Measurements from ENCODE around the gene PDLIM5. TPM values are rescaled to one million over a fixed set of nuclear protein-coding genes. Genes with fewer than 3 reads are reported as not detected.

The PDLIM5 gene, protein sequence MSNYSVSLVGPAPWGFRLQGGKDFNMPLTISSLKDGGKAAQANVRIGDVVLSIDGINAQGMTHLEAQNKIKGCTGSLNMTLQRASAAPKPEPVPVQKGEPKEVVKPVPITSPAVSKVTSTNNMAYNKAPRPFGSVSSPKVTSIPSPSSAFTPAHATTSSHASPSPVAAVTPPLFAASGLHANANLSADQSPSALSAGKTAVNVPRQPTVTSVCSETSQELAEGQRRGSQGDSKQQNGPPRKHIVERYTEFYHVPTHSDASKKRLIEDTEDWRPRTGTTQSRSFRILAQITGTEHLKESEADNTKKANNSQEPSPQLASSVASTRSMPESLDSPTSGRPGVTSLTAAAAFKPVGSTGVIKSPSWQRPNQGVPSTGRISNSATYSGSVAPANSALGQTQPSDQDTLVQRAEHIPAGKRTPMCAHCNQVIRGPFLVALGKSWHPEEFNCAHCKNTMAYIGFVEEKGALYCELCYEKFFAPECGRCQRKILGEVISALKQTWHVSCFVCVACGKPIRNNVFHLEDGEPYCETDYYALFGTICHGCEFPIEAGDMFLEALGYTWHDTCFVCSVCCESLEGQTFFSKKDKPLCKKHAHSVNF
- 58.9 and 62.1 TPM in 2 replicates for total RNA-seq (2021; fragmentation: NEBNext Ultra II Directional; extraction: Animal tissue kit (Norgen Biotek cat#: 25700))
- 28.6 and 37.3 TPM in 2 replicates for polyA plus RNA-seq (2011; rRNA removed)
- polyA plus RNA-seq (2011; cell fraction: cytosol; rRNA removed): 35.2 TPM
- polyA plus RNA-seq (2011; cell fraction: nucleus; rRNA removed): 40.5 TPM
- 29.1 to 37.0 TPM (median 31.3 TPM) in 4 replicates for polyA plus RNA-seq (2012, experiment 1 of 2)
- polyA plus RNA-seq (2012, experiment 2 of 2): 6.7 TPM
- 27.9 TPM for polyA plus RNA-seq (2013, experiment 1 of 2)
- 27.3 TPM for polyA plus RNA-seq (2013, experiment 2 of 2)
- polyA minus RNA-seq (2011; rRNA and poly(A)+ RNA removed): 178 and 216 TPM in 2 replicates
- polyA minus RNA-seq (2011; cell fraction: cytosol; rRNA and poly(A)+ RNA removed): 35.4 TPM
- 155 TPM for polyA minus RNA-seq (2011; cell fraction: nucleus; rRNA and poly(A)+ RNA removed)
- long read RNA-seq, experiment 1, full-length matches to known transcripts: 7 of 37 reads
- long read RNA-seq, experiment 1, partial matches to known transcripts: 7 of 37 reads
- long read RNA-seq, experiment 1, other reads (novel, unspliced or antisense): 23 of 37 reads
- long read RNA-seq, experiment 2, full-length matches to known transcripts: 8 of 16 reads
- long read RNA-seq, experiment 2, partial matches to known transcripts: 3 of 16 reads
- long read RNA-seq, experiment 2, other reads (novel, unspliced or antisense): 5 of 16 reads

DNA sequence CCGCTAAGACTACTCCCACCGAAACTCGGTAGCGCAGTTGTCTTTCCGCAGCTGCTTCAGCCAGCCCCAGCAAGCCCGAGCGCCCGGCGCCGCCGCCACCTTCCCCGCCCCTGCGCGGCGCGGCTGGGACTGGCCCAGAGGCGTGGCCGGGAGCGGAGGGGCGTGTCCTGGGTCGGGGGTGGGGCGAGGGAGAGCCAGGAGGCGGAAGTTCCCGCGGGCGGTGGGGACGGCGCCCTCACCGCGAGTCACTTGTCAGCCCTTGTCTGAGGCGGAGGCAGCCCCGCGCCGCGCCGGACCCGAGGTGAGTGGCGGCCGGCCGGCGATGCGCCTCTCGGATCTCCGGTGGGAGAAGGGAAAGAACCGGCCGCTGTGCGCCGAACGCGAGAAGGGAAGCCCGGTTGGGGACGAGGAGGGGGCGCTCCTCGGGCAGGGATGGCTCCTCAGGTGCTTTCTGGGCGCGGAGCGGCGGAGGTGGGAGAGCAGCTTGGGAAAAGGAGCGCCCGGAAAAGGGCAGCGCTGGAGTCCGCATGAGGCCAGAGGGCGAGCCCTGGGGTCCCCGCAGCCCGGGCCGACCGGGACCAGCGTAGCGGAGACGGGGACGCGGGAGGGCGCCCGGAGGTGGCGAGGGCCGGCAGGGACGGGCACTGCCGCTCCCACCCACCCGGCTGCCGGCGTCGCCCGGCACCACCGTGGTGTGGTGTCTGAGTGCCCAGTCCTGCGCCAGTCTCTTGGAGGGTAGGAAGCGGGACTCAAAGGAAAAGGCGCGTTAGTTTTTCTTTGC lies at the start of gene PDLIM5:
Gene PDLIM5 (plus strand): TSS at position 248 of the 781 bp plus-strand sequence. CDS start 3,347 bp downstream, outside the sequence.
- no peaks in the 10 kb centered on the region for H4K20me1 ChIP-seq (replicated peaks in 1 of 2; ENCODE audit: control insufficient read depth in 1 of 2, insufficient read depth in 2 of 2, low read length in 2 of 2)
- CTCF ChIA-PET (ENCODE audit: partially characterized antibody): interaction anchor here (0.7 to 2.6 kb wide), 5 partner anchors 9 to 127 kb away, joined by 3 to 6 read pairs (median 3); no protein-coding TSS in a partner anchor
- TF ChIP-seq, protein P1, sequence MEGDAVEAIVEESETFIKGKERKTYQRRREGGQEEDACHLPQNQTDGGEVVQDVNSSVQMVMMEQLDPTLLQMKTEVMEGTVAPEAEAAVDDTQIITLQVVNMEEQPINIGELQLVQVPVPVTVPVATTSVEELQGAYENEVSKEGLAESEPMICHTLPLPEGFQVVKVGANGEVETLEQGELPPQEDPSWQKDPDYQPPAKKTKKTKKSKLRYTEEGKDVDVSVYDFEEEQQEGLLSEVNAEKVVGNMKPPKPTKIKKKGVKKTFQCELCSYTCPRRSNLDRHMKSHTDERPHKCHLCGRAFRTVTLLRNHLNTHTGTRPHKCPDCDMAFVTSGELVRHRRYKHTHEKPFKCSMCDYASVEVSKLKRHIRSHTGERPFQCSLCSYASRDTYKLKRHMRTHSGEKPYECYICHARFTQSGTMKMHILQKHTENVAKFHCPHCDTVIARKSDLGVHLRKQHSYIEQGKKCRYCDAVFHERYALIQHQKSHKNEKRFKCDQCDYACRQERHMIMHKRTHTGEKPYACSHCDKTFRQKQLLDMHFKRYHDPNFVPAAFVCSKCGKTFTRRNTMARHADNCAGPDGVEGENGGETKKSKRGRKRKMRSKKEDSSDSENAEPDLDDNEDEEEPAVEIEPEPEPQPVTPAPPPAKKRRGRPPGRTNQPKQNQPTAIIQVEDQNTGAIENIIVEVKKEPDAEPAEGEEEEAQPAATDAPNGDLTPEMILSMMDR (IDR thresholded peaks at IDR 0.05; ENCODE audit: control extremely low read depth in 1 of 3, insufficient read depth in 1 of 3, low read depth in 1 of 3, low read length in 3 of 3): no peak
- no peak for TF ChIP-seq SP4 (IDR thresholded peaks at IDR 0.05; ENCODE audit: low read length)

More for the DNA sequence above, at the start of gene PDLIM5:
- Histone ChIP-seq H3K79me2 (ENCODE audit: control insufficient read depth in 1 of 2, insufficient read depth in 2 of 2, low read length in 2 of 2) (peaks cover 0 to 36% of the 10 kb centered on the region in 2 experiments; a peak in 2 of 4 replicates), H4K91ac (replicated peaks; ENCODE audit: insufficient read length, low read length) (no peak within 1 kb of the TSS), H4K5ac (ENCODE audit: insufficient read length, low read depth, low read length) (peak within 1 kb of the TSS; percentile 58), H2BK120ac (replicated peaks; ENCODE audit: low read depth, low read length) (no peak within 1 kb of the TSS), H2BK20ac (ENCODE audit: low read length) (no peak within 1 kb of the TSS), H3K23ac (ENCODE audit: insufficient read length) (no peak within 1 kb of the TSS), H3K4me3 (ENCODE audit: extremely low read depth in 1 of 4, insufficient read depth in 2 of 4, low read depth in 3 of 4, low read length in 4 of 4) (peak within 1 kb of the TSS; percentile 56 to 91 (median 77)), H3K9ac (replicated peaks in 1 of 4; ENCODE audit: extremely low read depth in 1 of 4, low read depth in 3 of 4, low read length in 3 of 4) (peak within 1 kb of the TSS; percentile 42 to 72 (median 70)), H3K9me3 (ENCODE audit: insufficient read depth in 2 of 2, low read depth in 1 of 2, low read length in 1 of 2) (no peaks in the 10 kb centered on the region), H3K36me3 (ENCODE audit: control insufficient read depth in 2 of 4, insufficient read depth in 4 of 4, low read length in 3 of 4) (peaks cover 0 to 7% (median 0%) of the 10 kb centered on the region in 4 experiments; a peak in 2 of 8 replicates), H2AFZ (ENCODE audit: low read length) (peak within 1 kb of the TSS; percentile 85), H3K4me1 (replicated peaks in 1 of 4; ENCODE audit: control insufficient read depth in 3 of 4, insufficient read depth in 4 of 4, low read length in 3 of 4) (peaks cover 0 to 8% (median 4%) of the 10 kb centered on the region in 4 experiments; a peak in 6 of 7 replicates), H3K4ac (replicated peaks; ENCODE audit: insufficient read length, low read depth, low read length) (no peak within 1 kb of the TSS), H3K4me2 (ENCODE audit: insufficient read depth in 1 of 2, low read depth in 2 of 2, low read length in 2 of 2) (peak within 1 kb of the TSS; percentile 75 to 90), H3K79me1 (ENCODE audit: low read depth, low read length) (no peaks in the 10 kb centered on the region), H2BK15ac (ENCODE audit: low read length) (no peak within 1 kb of the TSS), H3K27me3 (replicated peaks in 1 of 4; ENCODE audit: control insufficient read depth in 3 of 4, extremely low read depth in 1 of 4, insufficient read depth in 3 of 4, low read length in 3 of 4) (peaks cover 0 to 3% (median 0%) of the 10 kb centered on the region in 4 experiments; a peak in 1 of 7 replicates), H4K8ac (ENCODE audit: extremely low read depth, insufficient read depth, low read length) (peak within 1 kb of the TSS; percentile 91), H3K56ac (replicated peaks; ENCODE audit: insufficient read length, low read depth, low read length) (no peak within 1 kb of the TSS), H2AK5ac (ENCODE audit: low read depth, low read length) (no peak within 1 kb of the TSS), H2BK5ac (ENCODE audit: low read depth, low read length) (0 out of 2 replicates have a peak within 1 kb of the TSS, but pooled peaks have one; percentile 50), H3K14ac (ENCODE audit: insufficient read length) (no peak within 1 kb of the TSS), H3K27ac (ENCODE audit: low read depth, low read length) (peak within 1 kb of the TSS; percentile 51), H3K18ac (ENCODE audit: extremely low read depth, low read length) (peak within 1 kb of the TSS; percentile 28; the same call in 1 of the 2 replicates), H2BK12ac (ENCODE audit: low read depth, low read length) (no peak within 1 kb of the TSS; the same call in 1 of the 2 replicates), H3K23me2 (ENCODE audit: low read depth, low read length) (peaks cover 8% of the 10 kb centered on the region)
- DNase-seq (ENCODE audit: low read depth in 1 of 2, low spot score in 2 of 2) (peak; percentile 75 to 91), FAIRE-seq (no peak)
- POLR2A ChIA-PET (ENCODE audit: partially characterized antibody): interaction anchor here (0.7 to 3.6 kb wide), 13 partner anchors 8 to 131 kb away, joined by 3 to 11 read pairs (median 4); no protein-coding TSS in a partner anchor
- 2% methylated on average over 45 of the region's 88 CpGs; no CpG with 5 or more reads in 1 of the 2 experiments for WGBS, 2 experiments (ENCODE audit: extremely low coverage in 1 of 2, insufficient coverage in 1 of 2, insufficient read length in 1 of 2, insufficient replicate concordance in 2 of 2, low coverage in 1 of 2, low lambda C conversion rate in 2 of 2, missing lambda C conversion rate in 1 of 2)

Data from H1 (cell line).